Osteoblast (primary cell): Measurements from ENCODE around the gene FEZF1. TPM values are rescaled to one million over a fixed set of nuclear protein-coding genes. Genes with fewer than 3 reads are reported as not detected.

Experiments
- DNase-seq: peaks from one replicate; pipeline ENCODE4 v3.0.0; 2011; ENCODE audit warnings: low spot score, mixed read lengths; ENCODE audit not compliant: insufficient read length; ENCODE audit errors: missing footprints
- H2AFZ ChIP-seq: 2 replicates; pipeline ENCODE4 v1.6.0; 2011; ENCODE audit warnings: mild to moderate bottlenecking, low read length
- H3K27ac ChIP-seq: 2 replicates; pipeline ENCODE4 v1.5.1; 2011; ENCODE audit warnings: mild to moderate bottlenecking, low read depth, low read length, moderate library complexity
- H3K27me3 ChIP-seq: 2 replicates; pipeline ENCODE4 v1.6.0; 2012; ENCODE audit warnings: mild to moderate bottlenecking, control low read depth, inconsistent platforms, low read length, moderate library complexity; ENCODE audit not compliant: insufficient read depth
- H3K36me3 ChIP-seq: 2 replicates; pipeline ENCODE4 v1.5.1; 2011; ENCODE audit warnings: mild to moderate bottlenecking, low read length, control low read depth, moderate library complexity; ENCODE audit not compliant: insufficient read depth
- H3K4me1 ChIP-seq: 2 replicates; pipeline ENCODE4 v1.5.1; 2011; ENCODE audit warnings: mild to moderate bottlenecking, low read length, control low read depth, moderate library complexity; ENCODE audit not compliant: insufficient read depth
- H3K4me2 ChIP-seq: 2 replicates; pipeline ENCODE4 v1.6.0; 2011; ENCODE audit warnings: mild to moderate bottlenecking, low read length; ENCODE audit not compliant: insufficient read depth
- H3K4me3 ChIP-seq: fragments of 200-600 bp; sonication (generic); 3 replicates; pipeline ENCODE4 v1.5.1; 2012; ENCODE audit warnings: mild to moderate bottlenecking, low read length, inconsistent platforms; ENCODE audit not compliant: insufficient read depth
- H3K79me2 ChIP-seq: 2 replicates; pipeline ENCODE4 v1.6.0; 2012; ENCODE audit warnings: mild to moderate bottlenecking, low read length, control low read depth, inconsistent platforms; ENCODE audit not compliant: insufficient read depth
- H3K9me3 ChIP-seq: 2 replicates; pipeline ENCODE4 v1.5.1; 2011; ENCODE audit warnings: low read depth, low read length, control low read depth
- H4K20me1 ChIP-seq: 2 replicates; pipeline ENCODE4 v1.6.0; 2012; ENCODE audit warnings: mild to moderate bottlenecking, low read length, control low read depth; ENCODE audit not compliant: insufficient read depth
- CTCF ChIP-seq: IDR thresholded peaks from 2 replicates; pipeline ENCODE4 v1.5.1; 2011; ENCODE audit warnings: mild to moderate bottlenecking, low read depth, low read length, moderate library complexity; ENCODE audit errors: extremely low read depth
- total RNA-seq: library from RNA; depleted of rRNA; stranded (reverse); fragments of >200 nt; gene quantifications from 2 replicates; pipeline ENCODE4 v1.2.3, GENCODE V29; 2012

Gene FEZF1
- total RNA-seq, 1 donor = not detected

GRCh38 chr7:122306320-122307227 lies 2.0 kb upstream of the FEZF1 start:
- Histone ChIP-seq H3K4me2 (no peak overlapping the region), H3K4me1 (no peaks in the 10 kb centered on the region), H3K79me2 (no peaks in the 10 kb centered on the region), H4K20me1 (no peaks in the 10 kb centered on the region), H2AFZ (no peak overlapping the region), H3K36me3 (no peaks in the 10 kb centered on the region), H3K4me3 (no peak overlapping the region), H3K9me3 (no peaks in the 10 kb centered on the region), H3K27me3 (peaks cover 98% of the 10 kb centered on the region), H3K27ac (no peak overlapping the region)
- TF ChIP-seq CTCF = no peak
- peak; percentile 79 for DNase-seq

GRCh38 chr7:122305475-122306319 lies 1.1 kb upstream of the FEZF1 start:
- Histone ChIP-seq H2AFZ (no peak overlapping the region), H3K27ac (no peak overlapping the region), H3K79me2 (no peaks in the 10 kb centered on the region), H3K27me3 (peaks cover 98% of the 10 kb centered on the region), H4K20me1 (no peaks in the 10 kb centered on the region), H3K4me1 (no peaks in the 10 kb centered on the region), H3K9me3 (no peaks in the 10 kb centered on the region), H3K4me3 (no peak overlapping the region), H3K36me3 (no peaks in the 10 kb centered on the region), H3K4me2 (no peak overlapping the region)
- DNase-seq = peak; percentile 85
- no peak for TF ChIP-seq CTCF

- Histone ChIP-seq H3K79me2 (no peaks in the 10 kb centered on the region), H3K36me3 (no peaks in the 10 kb centered on the region), H3K4me2 (no peak overlapping the region), H3K4me1 (no peaks in the 10 kb centered on the region), H2AFZ (no peak overlapping the region), H3K4me3 (no peak overlapping the region), H3K27ac (no peak overlapping the region), H3K9me3 (no peaks in the 10 kb centered on the region), H4K20me1 (no peaks in the 10 kb centered on the region), H3K27me3 (peaks cover 98% of the 10 kb centered on the region)
- peak; percentile 75 for DNase-seq
- no peak for TF ChIP-seq CTCF
These were observed 459 bp upstream of the FEZF1 start for GRCh38 chr7:122304996-122305421.
